ENCODE results near the gene UBL4B. TPM values are rescaled to one million over a fixed set of nuclear protein-coding genes. Genes with fewer than 3 reads are reported as not detected.

The UBL4B gene
- total and polyA plus RNA-seq, 2 experiments from 2014 or later = not detected

DNA sequence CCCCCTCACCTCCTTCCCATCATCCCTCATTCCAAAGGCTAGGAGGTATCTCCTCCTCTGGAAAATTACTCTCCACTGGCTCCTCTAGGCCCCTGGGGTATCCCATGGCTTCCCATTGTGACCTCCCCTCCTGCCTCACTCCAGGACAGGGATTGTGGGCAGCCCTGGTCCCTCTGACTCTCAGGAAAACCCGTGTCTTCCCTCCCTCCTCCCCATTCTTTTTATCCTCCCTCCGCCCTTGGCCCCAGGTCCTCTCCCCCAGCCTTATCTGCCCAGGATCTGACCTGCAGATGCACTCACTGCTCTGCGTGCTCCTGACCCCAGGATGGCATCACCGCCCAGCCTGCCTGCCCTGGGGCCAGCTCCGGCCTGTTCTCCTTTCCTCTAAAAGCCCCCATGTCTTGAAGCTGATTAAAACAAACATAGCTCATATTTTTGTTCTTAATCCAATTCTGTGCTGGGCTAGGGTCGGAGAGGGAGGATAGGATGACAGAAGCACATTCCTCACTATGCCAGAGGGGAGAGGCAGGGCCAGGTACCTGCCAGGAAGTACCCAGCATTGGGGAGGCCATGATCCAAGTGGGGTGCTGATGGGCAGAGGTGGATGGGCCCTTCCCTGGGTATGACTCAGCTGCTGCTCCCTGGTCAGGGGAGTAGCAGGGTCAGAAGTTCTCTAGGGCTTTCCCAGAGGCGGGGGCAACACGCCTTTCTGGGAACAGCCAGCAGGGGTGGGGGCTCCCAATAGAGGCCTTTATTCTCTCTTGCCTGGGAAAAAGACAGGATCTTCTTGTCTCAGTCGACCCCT lies 13.8 kb upstream of the UBL4B start:
- DNase-seq (ENCODE audit: low spot score) (no peak), ATAC-seq (no peak; the same call in 2 of the 3 replicates)
- Histone ChIP-seq H3K36me3 (ENCODE audit: insufficient read depth) (no peaks in the 10 kb centered on the region), H3K27me3 (ENCODE audit: insufficient read depth) (no peaks in the 10 kb centered on the region), H3K9me2 (ENCODE audit: insufficient read depth) (no peaks in the 10 kb centered on the region), H4K20me1 (replicated peaks; ENCODE audit: insufficient read depth) (no peaks in the 10 kb centered on the region), H2AFZ (no peak overlapping the region), H3K79me2 (replicated peaks; ENCODE audit: insufficient read depth) (no peaks in the 10 kb centered on the region), H3K4me3 (no peak overlapping the region), H3F3A (replicated peaks; ENCODE audit: low read depth) (no peaks in the 10 kb centered on the region), H3K4me1 (ENCODE audit: insufficient read depth) (no peaks in the 10 kb centered on the region), H3K4me2 (no peak overlapping the region), H3K27ac (ENCODE audit: low read depth) (no peak overlapping the region)
- no peaks in the 10 kb centered on the region for H3K9me3 Mint-ChIP-seq
- TF ChIP-seq, protein P1, sequence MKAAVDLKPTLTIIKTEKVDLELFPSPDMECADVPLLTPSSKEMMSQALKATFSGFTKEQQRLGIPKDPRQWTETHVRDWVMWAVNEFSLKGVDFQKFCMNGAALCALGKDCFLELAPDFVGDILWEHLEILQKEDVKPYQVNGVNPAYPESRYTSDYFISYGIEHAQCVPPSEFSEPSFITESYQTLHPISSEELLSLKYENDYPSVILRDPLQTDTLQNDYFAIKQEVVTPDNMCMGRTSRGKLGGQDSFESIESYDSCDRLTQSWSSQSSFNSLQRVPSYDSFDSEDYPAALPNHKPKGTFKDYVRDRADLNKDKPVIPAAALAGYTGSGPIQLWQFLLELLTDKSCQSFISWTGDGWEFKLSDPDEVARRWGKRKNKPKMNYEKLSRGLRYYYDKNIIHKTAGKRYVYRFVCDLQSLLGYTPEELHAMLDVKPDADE (IDR thresholded peaks at IDR 0.05) = no peak
- TF ChIP-seq STAT1 (IDR thresholded peaks at IDR 0.05; ENCODE audit: unreplicated experiment) (no peak), CREB1 (CRISPR knock-in tag; IDR thresholded peaks at IDR 0.05; ENCODE audit: low read depth) (no peak), ZNF114 (CRISPR knock-in tag; IDR thresholded peaks at IDR 0.05) (no peak), JUNB (IDR thresholded peaks at IDR 0.05; ENCODE audit: unreplicated experiment) (no peak), POLR2AphosphoS5 (IDR thresholded peaks at IDR 0.05; ENCODE audit: low read depth) (no peak), NANOG (IDR thresholded peaks at IDR 0.05; ENCODE audit: borderline replicate concordance) (no peak), ZNF331 (CRISPR knock-in tag; IDR thresholded peaks at IDR 0.05; ENCODE audit: low read depth) (no peak), EZH2phosphoT487 (IDR thresholded peaks at IDR 0.05; ENCODE audit: unreplicated experiment) (no peak), EZH2 (IDR thresholded peaks at IDR 0.05; ENCODE audit: low read depth, unreplicated experiment) (no peak)
- TF ChIP-seq, protein P2, sequence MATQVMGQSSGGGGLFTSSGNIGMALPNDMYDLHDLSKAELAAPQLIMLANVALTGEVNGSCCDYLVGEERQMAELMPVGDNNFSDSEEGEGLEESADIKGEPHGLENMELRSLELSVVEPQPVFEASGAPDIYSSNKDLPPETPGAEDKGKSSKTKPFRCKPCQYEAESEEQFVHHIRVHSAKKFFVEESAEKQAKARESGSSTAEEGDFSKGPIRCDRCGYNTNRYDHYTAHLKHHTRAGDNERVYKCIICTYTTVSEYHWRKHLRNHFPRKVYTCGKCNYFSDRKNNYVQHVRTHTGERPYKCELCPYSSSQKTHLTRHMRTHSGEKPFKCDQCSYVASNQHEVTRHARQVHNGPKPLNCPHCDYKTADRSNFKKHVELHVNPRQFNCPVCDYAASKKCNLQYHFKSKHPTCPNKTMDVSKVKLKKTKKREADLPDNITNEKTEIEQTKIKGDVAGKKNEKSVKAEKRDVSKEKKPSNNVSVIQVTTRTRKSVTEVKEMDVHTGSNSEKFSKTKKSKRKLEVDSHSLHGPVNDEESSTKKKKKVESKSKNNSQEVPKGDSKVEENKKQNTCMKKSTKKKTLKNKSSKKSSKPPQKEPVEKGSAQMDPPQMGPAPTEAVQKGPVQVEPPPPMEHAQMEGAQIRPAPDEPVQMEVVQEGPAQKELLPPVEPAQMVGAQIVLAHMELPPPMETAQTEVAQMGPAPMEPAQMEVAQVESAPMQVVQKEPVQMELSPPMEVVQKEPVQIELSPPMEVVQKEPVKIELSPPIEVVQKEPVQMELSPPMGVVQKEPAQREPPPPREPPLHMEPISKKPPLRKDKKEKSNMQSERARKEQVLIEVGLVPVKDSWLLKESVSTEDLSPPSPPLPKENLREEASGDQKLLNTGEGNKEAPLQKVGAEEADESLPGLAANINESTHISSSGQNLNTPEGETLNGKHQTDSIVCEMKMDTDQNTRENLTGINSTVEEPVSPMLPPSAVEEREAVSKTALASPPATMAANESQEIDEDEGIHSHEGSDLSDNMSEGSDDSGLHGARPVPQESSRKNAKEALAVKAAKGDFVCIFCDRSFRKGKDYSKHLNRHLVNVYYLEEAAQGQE (IDR thresholded peaks at IDR 0.05; ENCODE audit: unreplicated experiment) = no peak
- TF ChIP-seq, protein P3, sequence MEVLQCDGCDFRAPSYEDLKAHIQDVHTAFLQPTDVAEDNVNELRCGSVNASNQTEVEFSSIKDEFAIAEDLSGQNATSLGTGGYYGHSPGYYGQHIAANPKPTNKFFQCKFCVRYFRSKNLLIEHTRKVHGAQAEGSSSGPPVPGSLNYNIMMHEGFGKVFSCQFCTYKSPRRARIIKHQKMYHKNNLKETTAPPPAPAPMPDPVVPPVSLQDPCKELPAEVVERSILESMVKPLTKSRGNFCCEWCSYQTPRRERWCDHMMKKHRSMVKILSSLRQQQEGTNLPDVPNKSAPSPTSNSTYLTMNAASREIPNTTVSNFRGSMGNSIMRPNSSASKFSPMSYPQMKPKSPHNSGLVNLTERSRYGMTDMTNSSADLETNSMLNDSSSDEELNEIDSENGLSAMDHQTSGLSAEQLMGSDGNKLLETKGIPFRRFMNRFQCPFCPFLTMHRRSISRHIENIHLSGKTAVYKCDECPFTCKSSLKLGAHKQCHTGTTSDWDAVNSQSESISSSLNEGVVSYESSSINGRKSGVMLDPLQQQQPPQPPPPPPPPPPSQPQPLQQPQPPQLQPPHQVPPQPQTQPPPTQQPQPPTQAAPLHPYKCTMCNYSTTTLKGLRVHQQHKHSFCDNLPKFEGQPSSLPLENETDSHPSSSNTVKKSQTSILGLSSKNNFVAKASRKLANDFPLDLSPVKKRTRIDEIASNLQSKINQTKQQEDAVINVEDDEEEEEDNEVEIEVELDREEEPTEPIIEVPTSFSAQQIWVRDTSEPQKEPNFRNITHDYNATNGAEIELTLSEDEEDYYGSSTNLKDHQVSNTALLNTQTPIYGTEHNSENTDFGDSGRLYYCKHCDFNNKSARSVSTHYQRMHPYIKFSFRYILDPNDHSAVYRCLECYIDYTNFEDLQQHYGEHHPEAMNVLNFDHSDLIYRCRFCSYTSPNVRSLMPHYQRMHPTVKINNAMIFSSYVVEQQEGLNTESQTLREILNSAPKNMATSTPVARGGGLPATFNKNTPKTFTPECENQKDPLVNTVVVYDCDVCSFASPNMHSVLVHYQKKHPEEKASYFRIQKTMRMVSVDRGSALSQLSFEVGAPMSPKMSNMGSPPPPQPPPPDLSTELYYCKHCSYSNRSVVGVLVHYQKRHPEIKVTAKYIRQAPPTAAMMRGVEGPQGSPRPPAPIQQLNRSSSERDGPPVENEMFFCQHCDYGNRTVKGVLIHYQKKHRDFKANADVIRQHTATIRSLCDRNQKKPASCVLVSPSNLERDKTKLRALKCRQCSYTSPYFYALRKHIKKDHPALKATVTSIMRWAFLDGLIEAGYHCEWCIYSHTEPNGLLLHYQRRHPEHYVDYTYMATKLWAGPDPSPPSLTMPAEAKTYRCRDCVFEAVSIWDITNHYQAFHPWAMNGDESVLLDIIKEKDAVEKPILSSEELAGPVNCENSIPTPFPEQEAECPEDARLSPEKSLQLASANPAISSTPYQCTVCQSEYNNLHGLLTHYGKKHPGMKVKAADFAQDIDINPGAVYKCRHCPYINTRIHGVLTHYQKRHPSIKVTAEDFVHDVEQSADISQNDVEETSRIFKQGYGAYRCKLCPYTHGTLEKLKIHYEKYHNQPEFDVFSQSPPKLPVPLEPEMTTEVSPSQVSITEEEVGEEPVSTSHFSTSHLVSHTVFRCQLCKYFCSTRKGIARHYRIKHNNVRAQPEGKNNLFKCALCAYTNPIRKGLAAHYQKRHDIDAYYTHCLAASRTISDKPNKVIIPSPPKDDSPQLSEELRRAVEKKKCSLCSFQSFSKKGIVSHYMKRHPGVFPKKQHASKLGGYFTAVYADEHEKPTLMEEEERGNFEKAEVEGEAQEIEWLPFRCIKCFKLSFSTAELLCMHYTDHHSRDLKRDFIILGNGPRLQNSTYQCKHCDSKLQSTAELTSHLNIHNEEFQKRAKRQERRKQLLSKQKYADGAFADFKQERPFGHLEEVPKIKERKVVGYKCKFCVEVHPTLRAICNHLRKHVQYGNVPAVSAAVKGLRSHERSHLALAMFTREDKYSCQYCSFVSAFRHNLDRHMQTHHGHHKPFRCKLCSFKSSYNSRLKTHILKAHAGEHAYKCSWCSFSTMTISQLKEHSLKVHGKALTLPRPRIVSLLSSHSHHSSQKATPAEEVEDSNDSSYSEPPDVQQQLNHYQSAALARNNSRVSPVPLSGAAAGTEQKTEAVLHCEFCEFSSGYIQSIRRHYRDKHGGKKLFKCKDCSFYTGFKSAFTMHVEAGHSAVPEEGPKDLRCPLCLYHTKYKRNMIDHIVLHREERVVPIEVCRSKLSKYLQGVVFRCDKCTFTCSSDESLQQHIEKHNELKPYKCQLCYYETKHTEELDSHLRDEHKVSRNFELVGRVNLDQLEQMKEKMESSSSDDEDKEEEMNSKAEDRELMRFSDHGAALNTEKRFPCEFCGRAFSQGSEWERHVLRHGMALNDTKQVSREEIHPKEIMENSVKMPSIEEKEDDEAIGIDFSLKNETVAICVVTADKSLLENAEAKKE (CRISPR knock-in tag; IDR thresholded peaks at IDR 0.05) = no peak
- TF ChIP-seq, protein P4, sequence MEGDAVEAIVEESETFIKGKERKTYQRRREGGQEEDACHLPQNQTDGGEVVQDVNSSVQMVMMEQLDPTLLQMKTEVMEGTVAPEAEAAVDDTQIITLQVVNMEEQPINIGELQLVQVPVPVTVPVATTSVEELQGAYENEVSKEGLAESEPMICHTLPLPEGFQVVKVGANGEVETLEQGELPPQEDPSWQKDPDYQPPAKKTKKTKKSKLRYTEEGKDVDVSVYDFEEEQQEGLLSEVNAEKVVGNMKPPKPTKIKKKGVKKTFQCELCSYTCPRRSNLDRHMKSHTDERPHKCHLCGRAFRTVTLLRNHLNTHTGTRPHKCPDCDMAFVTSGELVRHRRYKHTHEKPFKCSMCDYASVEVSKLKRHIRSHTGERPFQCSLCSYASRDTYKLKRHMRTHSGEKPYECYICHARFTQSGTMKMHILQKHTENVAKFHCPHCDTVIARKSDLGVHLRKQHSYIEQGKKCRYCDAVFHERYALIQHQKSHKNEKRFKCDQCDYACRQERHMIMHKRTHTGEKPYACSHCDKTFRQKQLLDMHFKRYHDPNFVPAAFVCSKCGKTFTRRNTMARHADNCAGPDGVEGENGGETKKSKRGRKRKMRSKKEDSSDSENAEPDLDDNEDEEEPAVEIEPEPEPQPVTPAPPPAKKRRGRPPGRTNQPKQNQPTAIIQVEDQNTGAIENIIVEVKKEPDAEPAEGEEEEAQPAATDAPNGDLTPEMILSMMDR (conservative IDR thresholded peaks at IDR 0.05; ENCODE audit: low read depth in 2 of 2) = no peak
- no peak overlapping the region for H3K4me3 Mint-ChIP-seq
- no peak overlapping the region for H3K27ac Mint-ChIP-seq
- H3K27me3 Mint-ChIP-seq (ENCODE audit: insufficient read depth, low read depth, poor library complexity) = peaks cover 16% of the 10 kb centered on the region
- 0 out of 3 replicates have a peak, but pooled peaks cover 3% of the 10 kb centered on the region for H3K4me1 Mint-ChIP-seq
- H3K36me3 Mint-ChIP-seq (ENCODE audit: low read depth) = no peaks in the 10 kb centered on the region
